Neutrophil (primary cell): ENCODE results near the gene RIF1.
A peak's percentile ranks its signal among the peaks of the same experiment; 100 is the strongest.

Experiments used
- H3K27ac ChIP-seq: fragments of 200-600 bp; sonication (generic); 2 replicates; pipeline ENCODE4 v1.5.1; 2016; ENCODE audit warnings: mild to moderate bottlenecking, moderate library complexity
- H3K27me3 ChIP-seq: fragments of 200-600 bp; sonication (generic); 2 replicates; pipeline ENCODE4 v1.6.0; 2016; ENCODE audit warnings: mild to moderate bottlenecking
- H3K36me3 ChIP-seq: fragments of 200-600 bp; sonication (generic); 2 replicates; pipeline ENCODE4 v1.5.1; 2017
- H3K4me1 ChIP-seq, 2 experiments: fragments of 200-600 bp in 1 of 2; sonication (generic) in 1 of 2; 1 replicate in 1 of 2; 2 replicates in 1 of 2; pipeline versions ENCODE4 v1.5.1 to v1.6.1; 2013 to 2016; ENCODE audit warnings: low read depth in 1 of 2, low read length in 1 of 2, mild to moderate bottlenecking in 1 of 2, moderate library complexity in 1 of 2; ENCODE audit not compliant: control insufficient read depth in 1 of 2, insufficient read depth in 1 of 2
- H3K4me3 ChIP-seq, 2 experiments: fragments of 200-600 bp in 1 of 2; sonication (generic) in 1 of 2; 1 replicate in 1 of 2; 2 replicates in 1 of 2; pipeline ENCODE4 v1.5.1; 2013 to 2016; ENCODE audit warnings: low read depth in 1 of 2, low read length in 1 of 2, mild to moderate bottlenecking in 1 of 2, moderate library complexity in 1 of 2
- H3K9me3 ChIP-seq: fragments of 200-600 bp; sonication (generic); 2 replicates; pipeline ENCODE4 v1.5.1; 2016
- CTCF ChIP-seq: fragments of 200-600 bp; sonication (generic); IDR thresholded peaks from 2 replicates; pipeline ENCODE4 v1.5.1; 2016; ENCODE audit warnings: antibody characterized with exemption

RIF1 gene

GRCh38 chr2:151409601-151410484, at the start of gene RIF1:
Gene RIF1 (plus strand): TSS chr2:151409902. CDS start chr2:151410424, 522 bp downstream.
- Histone ChIP-seq H3K27ac (peak within 1 kb of the TSS; percentile 91), H3K4me1 (peaks cover 19 to 20% of the 10 kb centered on the region in 2 experiments), H3K4me3 (peak within 1 kb of the TSS; percentile 82 to 92), H3K9me3 (no peaks in the 10 kb centered on the region), H3K36me3 (peaks cover 15% of the 10 kb centered on the region), H3K27me3 (no peaks in the 10 kb centered on the region)
- TF ChIP-seq CTCF = peak; percentile 73

GRCh38 chr2:151361674-151362370, 47.9 kb upstream of the RIF1 start:
- peaks cover 82 to 95% of the 10 kb centered on the region in 2 experiments for H3K4me1 ChIP-seq
- no peak for TF ChIP-seq CTCF
- H3K4me3 ChIP-seq = no peak overlapping the region
- peaks cover 12% of the 10 kb centered on the region for H3K36me3 ChIP-seq
- H3K27ac ChIP-seq = peak overlapping the region; percentile 61
- H3K27me3 ChIP-seq = no peaks in the 10 kb centered on the region
- H3K9me3 ChIP-seq = no peaks in the 10 kb centered on the region

GRCh38 chr2:151363709-151364108, 46.0 kb upstream of the RIF1 start:
- peaks cover 63 to 76% of the 10 kb centered on the region in 2 experiments for H3K4me1 ChIP-seq
- H3K36me3 ChIP-seq = peaks cover 27% of the 10 kb centered on the region
- TF ChIP-seq CTCF = no peak
- peak overlapping the region; percentile 57 to 64 for H3K4me3 ChIP-seq
- H3K9me3 ChIP-seq = no peaks in the 10 kb centered on the region
- H3K27me3 ChIP-seq = no peaks in the 10 kb centered on the region
- peak overlapping the region; percentile 97 for H3K27ac ChIP-seq

GRCh38 chr2:151367571-151367970, 42.1 kb upstream of the RIF1 start:
- no peak overlapping the region for H3K27ac ChIP-seq

GRCh38 chr2:151374436-151374835, 35.3 kb upstream of the RIF1 start:
- no peaks in the 10 kb centered on the region for H3K9me3 ChIP-seq
- no peak overlapping the region for H3K4me3 ChIP-seq
- no peaks in the 10 kb centered on the region for H3K4me1 ChIP-seq
- peaks cover 72% of the 10 kb centered on the region for H3K36me3 ChIP-seq
- TF ChIP-seq CTCF = no peak
- H3K27me3 ChIP-seq = no peaks in the 10 kb centered on the region
- H3K27ac ChIP-seq = no peak overlapping the region

More at GRCh38 chr2:151367571-151367970, 42.1 kb upstream of the RIF1 start:
- H3K36me3 ChIP-seq = peaks cover 61% of the 10 kb centered on the region
- H3K9me3 ChIP-seq = no peaks in the 10 kb centered on the region
- TF ChIP-seq CTCF = no peak
- peaks cover 34 to 39% of the 10 kb centered on the region in 2 experiments for H3K4me1 ChIP-seq
- H3K4me3 ChIP-seq = no peak overlapping the region
- no peaks in the 10 kb centered on the region for H3K27me3 ChIP-seq
